Ascending aorta (tissue), 2 donors: ENCODE measurements around the gene ADAMTS3. TPM values are rescaled to one million over a fixed set of nuclear protein-coding genes. Genes with fewer than 3 reads are reported as not detected.

Source experiments
- DNase-seq, 2 donors: peaks; one replicate each; pipeline ENCODE4 v3.0.0-alpha.2; 2019; ENCODE audit warnings: low spot score in 2 of 2
- H3K27ac ChIP-seq, 2 donors: fragments of 200-600 bp; sonication (generic); one replicate each; pipeline ENCODE4 v1.5.1; 2016 to 2017; ENCODE audit warnings: mild to moderate bottlenecking in 1 of 2
- H3K27me3 ChIP-seq: fragments of 200-600 bp; sonication (generic); one replicate; pipeline ENCODE4 v1.5.1; 2017
- H3K36me3 ChIP-seq, 2 donors: fragments of 200-600 bp; sonication (generic); one replicate each; pipeline ENCODE4 v1.5.1; 2016
- H3K4me1 ChIP-seq, 2 donors: fragments of 200-600 bp; sonication (generic); one replicate each; pipeline ENCODE4 v1.5.1; 2016 to 2017; ENCODE audit warnings: mild to moderate bottlenecking in 1 of 2
- H3K4me3 ChIP-seq, 2 donors: fragments of 200-600 bp; sonication (generic); one replicate each; pipeline ENCODE4 v1.5.1; 2016 to 2017; ENCODE audit warnings: mild to moderate bottlenecking in 1 of 2
- H3K9me3 ChIP-seq, 2 donors: fragments of 200-600 bp; sonication (generic); one replicate each; pipeline ENCODE4 v1.5.1; 2016
- CTCF ChIP-seq, 3 experiments: fragments of 200-600 bp in 2 of 3; fragments of 450-650 bp in 1 of 3; sonication (generic) in 2 of 3; IDR thresholded peaks; one replicate each; pipeline ENCODE4 v1.5.1; 2016 to 2019; ENCODE audit warnings: antibody characterized with exemption in 3 of 3, mild to moderate bottlenecking in 1 of 3, moderate library complexity in 1 of 3
- intact Hi-C: fragments of 100-400 bp; cut with DNase I; formaldehyde crosslinking; loops from one replicate; pipeline ENCODE4 v1.15.1; 2023
- total RNA-seq: library from RNA; depleted of rRNA; stranded (reverse); fragments of >200 nt; gene quantifications from one replicate; pipeline ENCODE4 v1.1.0, GENCODE V29; 2016

ADAMTS3 gene
- total RNA-seq, 1 donor from 2014 or later: 2.2 TPM

DNA sequence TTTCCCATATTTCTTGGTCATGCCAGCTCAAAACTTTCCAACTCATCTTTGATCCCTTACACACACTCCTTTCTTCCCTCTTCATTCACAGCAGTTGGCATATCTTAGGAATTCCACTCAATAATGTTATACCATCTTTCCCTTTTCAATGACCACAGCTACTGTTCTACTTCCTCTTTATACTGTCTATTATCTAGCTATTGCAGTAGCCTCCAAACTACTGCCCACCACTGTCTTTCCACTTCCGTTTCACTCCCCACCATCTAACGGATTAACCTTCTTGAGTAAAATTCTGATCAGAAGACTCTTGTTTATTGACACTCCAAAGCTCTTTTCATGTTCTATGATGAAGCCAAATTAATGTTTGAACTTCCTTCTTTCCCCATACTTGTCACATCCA, 55.8 kb downstream of the ADAMTS3 start:
- Histone ChIP-seq H3K4me1 (no peaks in the 10 kb centered on the region), H3K27me3 (no peaks in the 10 kb centered on the region), H3K9me3 (peaks cover 0 to 12% of the 10 kb centered on the region in 2 donors), H3K27ac (no peak overlapping the region), H3K36me3 (no peaks in the 10 kb centered on the region), H3K4me3 (no peak overlapping the region)
- intact Hi-C loops: no loop called here
- no peak for DNase-seq
- no peak for TF ChIP-seq CTCF (IDR thresholded peaks at IDR 0.05)

DNA sequence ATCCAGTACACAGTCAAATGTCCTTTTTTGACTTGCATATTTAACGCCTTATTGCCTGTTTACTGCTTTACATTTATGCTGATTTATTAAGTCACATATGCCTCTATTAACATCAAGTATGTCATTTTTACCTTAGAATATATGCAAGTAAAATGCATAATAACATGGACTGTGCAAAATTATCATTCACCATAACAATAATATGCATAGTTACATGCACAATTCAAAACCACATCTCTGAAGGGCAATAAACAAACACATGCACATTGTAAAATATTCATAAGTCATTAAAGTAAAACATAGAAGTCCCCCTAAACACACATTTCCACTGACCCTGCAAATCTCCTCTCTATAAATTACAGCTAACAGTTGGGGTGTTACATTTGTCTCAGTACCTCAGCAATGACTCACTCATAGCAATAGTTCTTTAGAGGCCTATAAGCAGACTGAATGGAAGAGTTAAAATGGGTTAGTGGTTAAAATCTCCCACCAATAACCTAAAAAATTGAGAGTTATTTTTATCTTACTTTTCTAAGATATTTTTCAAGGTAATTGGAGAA, 61.1 kb downstream of the ADAMTS3 start:
- DNase-seq: no peak
- Histone ChIP-seq H3K36me3 (no peaks in the 10 kb centered on the region), H3K9me3 (peaks cover 0 to 12% of the 10 kb centered on the region in 2 donors), H3K27ac (no peak overlapping the region), H3K4me3 (no peak overlapping the region), H3K27me3 (no peaks in the 10 kb centered on the region), H3K4me1 (no peaks in the 10 kb centered on the region)
- TF ChIP-seq CTCF (IDR thresholded peaks at IDR 0.05): no peak
- intact Hi-C loops: loop anchor here (5.0 to 10.0 kb wide), 2 partner anchors 177 to 514 kb away; no protein-coding TSS in a partner anchor

- DNase-seq: no peak
- peaks cover 0 to 12% of the 10 kb centered on the region in 2 donors for H3K9me3 ChIP-seq
- H3K27ac ChIP-seq: no peak overlapping the region
- H3K36me3 ChIP-seq: no peaks in the 10 kb centered on the region
- no peaks in the 10 kb centered on the region for H3K27me3 ChIP-seq
- H3K4me3 ChIP-seq: no peak overlapping the region
- intact Hi-C loops: loop anchor here (5.0 to 10.0 kb wide), 2 partner anchors 178 to 515 kb away; no protein-coding TSS in a partner anchor
- no peak for TF ChIP-seq CTCF (IDR thresholded peaks at IDR 0.05)
- H3K4me1 ChIP-seq: no peaks in the 10 kb centered on the region
These were observed 61.9 kb downstream of the ADAMTS3 start for GRCh38 chr4:72507167-72507566.

DNA sequence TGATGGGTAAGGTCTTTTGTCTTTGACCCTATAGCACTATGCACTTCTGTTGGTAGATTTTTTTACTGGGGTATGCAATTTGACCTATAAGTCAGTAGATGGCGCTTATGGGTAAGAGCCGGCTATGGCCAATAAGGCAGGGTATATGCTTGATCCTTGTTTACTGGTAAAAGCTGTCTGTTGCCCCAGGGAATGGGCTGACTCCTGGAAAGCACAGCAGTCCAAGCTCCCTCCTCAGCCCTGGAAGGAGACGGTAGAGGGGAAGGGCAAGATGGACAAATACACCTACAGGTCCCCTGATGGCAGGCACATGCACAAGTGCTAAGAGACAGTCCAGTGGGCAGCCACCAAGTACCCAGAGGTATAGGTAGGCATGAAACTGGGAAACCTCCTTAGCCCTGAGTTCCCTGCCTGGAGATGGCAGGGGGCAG, 63.7 kb downstream of the ADAMTS3 start:
- DNase-seq: no peak
- Histone ChIP-seq H3K9me3 (peaks cover 0 to 7% of the 10 kb centered on the region in 2 donors), H3K27ac (no peak overlapping the region), H3K36me3 (no peaks in the 10 kb centered on the region), H3K4me3 (no peak overlapping the region), H3K4me1 (no peaks in the 10 kb centered on the region), H3K27me3 (no peaks in the 10 kb centered on the region)
- TF ChIP-seq CTCF (IDR thresholded peaks at IDR 0.05): peak; percentile 24 to 67 (median 43)
- intact Hi-C loops: loop anchor here (5.0 to 10.0 kb wide), 2 partner anchors 179 to 517 kb away; no protein-coding TSS in a partner anchor

- H3K4me1 ChIP-seq: no peaks in the 10 kb centered on the region
- no peak for DNase-seq
- intact Hi-C loops: loop anchor here (10.0 kb wide), 1 partner anchor 185 kb away; no protein-coding TSS in a partner anchor
- no peaks in the 10 kb centered on the region for H3K27me3 ChIP-seq
- H3K9me3 ChIP-seq: peaks cover 0 to 9% of the 10 kb centered on the region in 2 donors
- no peak overlapping the region for H3K4me3 ChIP-seq
- no peak for TF ChIP-seq CTCF (IDR thresholded peaks at IDR 0.05)
- no peaks in the 10 kb centered on the region for H3K36me3 ChIP-seq
- H3K27ac ChIP-seq: no peak overlapping the region
These were observed 68.8 kb downstream of the ADAMTS3 start for GRCh38 chr4:72500214-72500613.
